A549 (cell line): Measurements from ENCODE around the gene PPY. TPM values are rescaled to one million over a fixed set of nuclear protein-coding genes. Genes with fewer than 3 reads are reported as not detected.
"Not testable (repeated sequence)": the region's sequence is repeated elsewhere in the genome, so short reads cannot be mapped to it uniquely, and the experiment has no call there.

ENCODE experiments used
- ATAC-seq, 2 experiments: fragments of 200-7000 bp in 1 of 2; fragments of >200 bp in 1 of 2; cut with Nextera tagmentation in 1 of 2; cut with Tn5 transposase in 1 of 2; 3 replicates each; pipeline versions ENCODE4 v1.8.0 to v1.9.1; 2018 to 2020; ENCODE audit warnings: mild to moderate bottlenecking in 1 of 2, moderate library complexity in 1 of 2
- CTCF ChIA-PET: fragments of 300-600 bp; sonication (Branson Sonifier 250); formaldehyde crosslinking; extraction: SDS; loops from one replicate; lab custom pipeline; 2021; ENCODE audit warnings: antibody characterized with exemption, inconsistent platforms; lab: Yijun Ruan, JAX
- POLR2A ChIA-PET: fragments of 350-600 bp; formaldehyde crosslinking; extraction: SDS; loops from one replicate; lab custom pipeline; 2021; ENCODE audit warnings: antibody characterized with exemption, inconsistent platforms; lab: Yijun Ruan, JAX
- DNase-seq, 2 experiments: peaks; one replicate each; pipeline versions ENCODE4 v3.0.0 to v3.0.0-alpha.2; 2011 to 2016; ENCODE audit warnings: low read depth in 1 of 2, low spot score in 1 of 2
- FAIRE-seq: peaks from 2 replicates; lab custom pipeline; 2011; peaks lifted over from hg19 to GRCh38; lab: Jason Lieb, UNC
- H3K27ac ChIP-seq, 2 experiments: fragments of >200 bp; sonication (Bioruptor Twin); formaldehyde crosslinking; 3 replicates each; pipeline ENCODE4 v1.5.1; 2016 to 2017
- H3K4me1 ChIP-seq: fragments of >200 bp; sonication (Bioruptor Twin); formaldehyde crosslinking; 3 replicates; pipeline ENCODE4 v1.6.1; 2016
- H3K4me2 ChIP-seq: fragments of >200 bp; sonication (Bioruptor Twin); formaldehyde crosslinking; 3 replicates; pipeline ENCODE4 v1.6.1; 2016
- H3K4me3 ChIP-seq: fragments of >200 bp; sonication (Bioruptor Twin); formaldehyde crosslinking; 3 replicates; pipeline ENCODE4 v1.5.1; 2016
- H3K9me3 ChIP-seq: fragments of >200 bp; sonication (Bioruptor Twin); formaldehyde crosslinking; 3 replicates; pipeline ENCODE4 v1.6.1; 2016
- CBX2 ChIP-seq: fragments of 200-600 bp; sonication (generic); IDR thresholded peaks from 2 replicates; pipeline ENCODE4 v1.6.1; 2016; ENCODE audit warnings: low read depth, mild to moderate bottlenecking, borderline replicate concordance
- CBX8 ChIP-seq: fragments of 200-600 bp; sonication (generic); IDR thresholded peaks from 2 replicates; pipeline ENCODE4 v1.6.1; 2016
- ESRRA ChIP-seq: fragments of 150-350 bp; IDR thresholded peaks from 2 replicates; pipeline ENCODE4 v1.6.1; 2014; ENCODE audit warnings: mild to moderate bottlenecking, low read length, borderline replicate concordance
- HOXA7 ChIP-seq: fragments of 250-450 bp; sonication (Bioruptor Pico); IDR thresholded peaks from 2 replicates; pipeline ENCODE4 v1.5.0; 2020; ENCODE audit warnings: mild to moderate bottlenecking, moderate library complexity
- HOXB13 ChIP-seq: fragments of 250-450 bp; sonication (Bioruptor Pico); IDR thresholded peaks from 2 replicates; pipeline ENCODE4 v1.5.0; 2020; ENCODE audit warnings: low read depth, mild to moderate bottlenecking, moderate library complexity
- JUNB ChIP-seq: fragments of >200 bp; sonication (Bioruptor Twin); formaldehyde crosslinking; IDR thresholded peaks from 2 replicates; pipeline ENCODE4 v1.6.1; 2016
- MAFK ChIP-seq: fragments of 450-650 bp; IDR thresholded peaks from 2 replicates; pipeline ENCODE4 v1.6.1; 2014; ENCODE audit not compliant: partially characterized antibody
- PHF8 ChIP-seq: fragments of 200-600 bp; sonication (generic); IDR thresholded peaks from 2 replicates; pipeline ENCODE4 v1.6.1; 2016; ENCODE audit warnings: low read depth, mild to moderate bottlenecking, antibody characterized with exemption, moderate library complexity, borderline replicate concordance
- POLR2A ChIP-seq: IDR thresholded peaks from 2 replicates; pipeline ENCODE4 v1.6.1; 2012; ENCODE audit warnings: mild to moderate bottlenecking, low read length
- RNF2 ChIP-seq: fragments of 200-600 bp; sonication (generic); IDR thresholded peaks from 2 replicates; pipeline ENCODE4 v1.6.1; 2016; ENCODE audit warnings: low read depth, mild to moderate bottlenecking, antibody characterized with exemption, moderate library complexity, borderline replicate concordance
- ZC3H11A ChIP-seq: fragments of 450-650 bp; IDR thresholded peaks from 2 replicates; pipeline ENCODE4 v1.6.1; 2014; ENCODE audit warnings: antibody characterized with exemption, mild to moderate bottlenecking
- ZSCAN20 ChIP-seq: fragments of 250-450 bp; sonication (Bioruptor Pico); IDR thresholded peaks from 2 replicates; pipeline ENCODE4 v1.8.0; 2022; ENCODE audit warnings: mild to moderate bottlenecking, moderate library complexity
- WGBS: methylation state at CpG from one replicate; pipeline ENCODE4 v1.1.6; 2017; ENCODE audit errors: missing lambda C conversion rate; 5-methylcytosine and 5-hydroxymethylcytosine counted together
- polyA plus RNA-seq, 4 experiments: library from polyadenylated mRNA; depleted of rRNA in 3 of 4; stranded (reverse); fragments of >200 nt; fragmentation: RNase III in 1 of 4; extraction: RNeasy Plus Mini Kit Qiagen cat#74134 plus additional on column Dnase treatment in 1 of 4; gene quantifications; 2 replicates in 3 of 4; 3 replicates in 1 of 4; pipeline ENCODE4 v1.2.3, GENCODE V29; 2011 to 2017
- TF ChIP-seq, protein P1 (sequence below): fragments of >200 bp; sonication (Bioruptor Twin); formaldehyde crosslinking; IDR thresholded peaks from 3 replicates; pipeline ENCODE4 v1.5.1; 2016
- TF ChIP-seq, protein P2 (sequence below): fragments of 150-350 bp; IDR thresholded peaks from 2 replicates; pipeline ENCODE4 v1.6.1; 2014; ENCODE audit warnings: low read depth, mild to moderate bottlenecking, low read length
- TF ChIP-seq, protein P3 (sequence below): IDR thresholded peaks from 2 replicates; pipeline ENCODE4 v1.6.1; 2012

The PPY gene
- polyA plus RNA-seq, 2 of the 4 experiments (the other 2 are of a cell fraction) = not detected

DNA sequence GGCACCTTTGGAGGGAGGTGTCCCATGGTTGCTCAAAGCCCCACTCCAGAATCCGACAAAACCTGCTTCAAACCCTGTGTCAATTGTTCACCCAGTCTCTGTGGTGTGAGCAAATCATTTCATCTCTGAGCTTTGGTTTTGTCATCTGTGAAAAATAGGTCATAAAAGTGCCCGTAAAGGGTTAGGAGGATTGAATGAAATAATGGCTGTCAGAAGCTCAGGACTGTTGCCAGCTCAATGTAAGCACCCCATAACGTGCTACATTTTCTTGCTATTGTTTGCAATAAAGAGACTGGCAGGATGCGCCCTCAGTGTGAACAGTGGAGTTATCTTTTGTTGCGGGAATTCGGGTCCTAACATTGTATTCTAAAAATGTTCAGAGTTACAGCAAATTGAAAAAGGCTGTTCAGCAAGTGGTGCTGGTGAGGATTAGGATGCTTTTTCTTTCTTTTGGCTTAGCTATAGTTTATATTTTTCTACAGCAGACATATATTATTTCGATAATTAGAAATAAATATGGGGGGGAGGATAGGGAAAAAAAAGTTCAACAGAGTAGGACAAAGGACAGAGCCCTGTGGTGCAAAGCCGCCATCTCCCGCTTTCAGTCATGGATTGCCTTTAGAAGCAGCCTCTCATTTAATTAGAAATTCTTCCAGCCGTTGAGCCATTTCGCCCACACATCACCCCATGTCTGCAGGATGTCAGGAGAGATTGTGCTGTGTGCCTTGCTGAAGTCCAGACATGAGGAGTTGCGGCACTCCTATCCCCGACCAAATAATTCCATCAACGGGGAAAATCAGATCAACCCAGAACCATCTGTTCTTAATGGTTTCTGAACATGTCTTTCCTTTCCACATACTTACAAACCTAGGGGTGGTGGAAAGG lies 32.3 kb upstream of the PPY start:
- no peaks in the 10 kb centered on the region for H3K9me3 ChIP-seq
- ChIA-PET POLR2A (no interaction called here), CTCF (interaction anchor here (1.1 to 4.2 kb wide), 6 partner anchors 9 to 133 kb away, joined by 4 to 25 read pairs (median 10); no protein-coding TSS in a partner anchor)
- DNase-seq = no peak
- no peak overlapping the region for H3K27ac ChIP-seq
- FAIRE-seq = no peak
- H3K4me1 ChIP-seq = no peaks in the 10 kb centered on the region
- H3K4me3 ChIP-seq = no peak overlapping the region
- 51% methylated on average over 14 of the region's 14 CpGs for WGBS
- no peak for ATAC-seq
- H3K4me2 ChIP-seq = no peak overlapping the region
- TF ChIP-seq CBX8 = no peak
- TF ChIP-seq ZSCAN20 (CRISPR knock-in tag) = no peak
- TF ChIP-seq ESRRA = no peak
- TF ChIP-seq PHF8 = no peak
- no peak for TF ChIP-seq CBX2
- TF ChIP-seq, protein P1, sequence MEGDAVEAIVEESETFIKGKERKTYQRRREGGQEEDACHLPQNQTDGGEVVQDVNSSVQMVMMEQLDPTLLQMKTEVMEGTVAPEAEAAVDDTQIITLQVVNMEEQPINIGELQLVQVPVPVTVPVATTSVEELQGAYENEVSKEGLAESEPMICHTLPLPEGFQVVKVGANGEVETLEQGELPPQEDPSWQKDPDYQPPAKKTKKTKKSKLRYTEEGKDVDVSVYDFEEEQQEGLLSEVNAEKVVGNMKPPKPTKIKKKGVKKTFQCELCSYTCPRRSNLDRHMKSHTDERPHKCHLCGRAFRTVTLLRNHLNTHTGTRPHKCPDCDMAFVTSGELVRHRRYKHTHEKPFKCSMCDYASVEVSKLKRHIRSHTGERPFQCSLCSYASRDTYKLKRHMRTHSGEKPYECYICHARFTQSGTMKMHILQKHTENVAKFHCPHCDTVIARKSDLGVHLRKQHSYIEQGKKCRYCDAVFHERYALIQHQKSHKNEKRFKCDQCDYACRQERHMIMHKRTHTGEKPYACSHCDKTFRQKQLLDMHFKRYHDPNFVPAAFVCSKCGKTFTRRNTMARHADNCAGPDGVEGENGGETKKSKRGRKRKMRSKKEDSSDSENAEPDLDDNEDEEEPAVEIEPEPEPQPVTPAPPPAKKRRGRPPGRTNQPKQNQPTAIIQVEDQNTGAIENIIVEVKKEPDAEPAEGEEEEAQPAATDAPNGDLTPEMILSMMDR = no peak
- TF ChIP-seq ZC3H11A = no peak
- no peak for TF ChIP-seq HOXA7 (CRISPR knock-in tag)

DNA sequence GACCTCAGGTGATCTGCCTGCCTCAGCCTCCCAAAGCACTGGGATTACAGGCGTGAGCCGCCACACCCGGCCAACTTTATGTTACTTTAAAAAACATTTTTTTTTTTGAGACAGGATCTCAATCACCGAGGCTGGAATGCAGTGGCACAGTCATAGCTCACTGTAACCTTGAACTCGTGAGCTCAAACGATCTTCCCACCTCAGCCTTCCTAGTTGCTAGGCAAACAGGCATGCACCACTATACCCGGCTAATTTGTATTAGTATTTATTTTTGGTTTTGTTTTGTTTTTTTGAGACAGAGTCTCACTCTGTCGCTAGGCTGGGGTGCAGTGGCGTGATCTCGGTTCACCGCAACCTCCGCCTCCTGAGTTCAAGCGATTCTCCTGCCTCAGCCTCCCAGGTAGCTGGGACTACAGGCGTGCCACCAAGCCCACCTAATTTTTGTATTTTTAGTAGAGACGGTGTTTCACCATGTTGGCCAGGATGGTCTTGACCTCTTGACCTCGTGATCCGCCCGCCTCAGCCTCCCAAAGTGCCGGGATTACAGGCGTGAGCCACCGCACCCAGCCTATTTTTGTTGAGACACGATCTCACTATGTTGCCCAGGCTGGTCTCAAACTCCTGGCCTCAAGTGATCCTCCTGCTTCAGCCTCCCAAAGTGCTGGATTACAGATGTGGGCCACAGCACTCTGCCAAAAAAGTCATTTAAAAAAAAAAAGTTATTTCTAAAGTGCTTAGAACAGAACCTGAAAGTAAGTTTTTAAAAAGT lies 30.4 kb upstream of the PPY start:
- FAIRE-seq, H3K4me1 ChIP-seq, H3K4me3 ChIP-seq, H3K27ac ChIP-seq, H3K9me3 ChIP-seq, POLR2A ChIA-PET, H3K4me2 ChIP-seq, ATAC-seq, DNase-seq: not testable (repeated sequence)
- WGBS = 77% methylated on average over 22 of the region's 22 CpGs
- CTCF ChIA-PET = interaction anchor here (1.0 to 7.4 kb wide), 8 partner anchors 10 to 94 kb away, joined by 3 to 38 read pairs (median 12); partner anchors contain the start of gene PPY

- not testable (repeated sequence) for DNase-seq
Observed at GRCh38 chr17:43971436-43971835, 29.2 kb upstream of the PPY start.

GRCh38 chr17:43970366-43970765 lies 28.1 kb upstream of the PPY start:
- no peaks in the 10 kb centered on the region for H3K4me1 ChIP-seq
- 54% methylated on average over 4 of the region's 4 CpGs for WGBS
- H3K4me2 ChIP-seq = no peak overlapping the region
- ATAC-seq = no peak
- FAIRE-seq = no peak
- H3K9me3 ChIP-seq = no peaks in the 10 kb centered on the region
- TF ChIP-seq ZSCAN20 (CRISPR knock-in tag) (no peak), MAFK (no peak), POLR2A (no peak), HOXB13 (CRISPR knock-in tag) (no peak), RNF2 (no peak), CBX8 (no peak), JUNB (no peak)
- TF ChIP-seq, protein P2, sequence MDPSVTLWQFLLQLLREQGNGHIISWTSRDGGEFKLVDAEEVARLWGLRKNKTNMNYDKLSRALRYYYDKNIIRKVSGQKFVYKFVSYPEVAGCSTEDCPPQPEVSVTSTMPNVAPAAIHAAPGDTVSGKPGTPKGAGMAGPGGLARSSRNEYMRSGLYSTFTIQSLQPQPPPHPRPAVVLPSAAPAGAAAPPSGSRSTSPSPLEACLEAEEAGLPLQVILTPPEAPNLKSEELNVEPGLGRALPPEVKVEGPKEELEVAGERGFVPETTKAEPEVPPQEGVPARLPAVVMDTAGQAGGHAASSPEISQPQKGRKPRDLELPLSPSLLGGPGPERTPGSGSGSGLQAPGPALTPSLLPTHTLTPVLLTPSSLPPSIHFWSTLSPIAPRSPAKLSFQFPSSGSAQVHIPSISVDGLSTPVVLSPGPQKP = no peak
- TF ChIP-seq, protein P3, sequence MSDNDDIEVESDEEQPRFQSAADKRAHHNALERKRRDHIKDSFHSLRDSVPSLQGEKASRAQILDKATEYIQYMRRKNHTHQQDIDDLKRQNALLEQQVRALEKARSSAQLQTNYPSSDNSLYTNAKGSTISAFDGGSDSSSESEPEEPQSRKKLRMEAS = no peak
- TF ChIP-seq, all 56 proteins: peak for 0
- DNase-seq = no peak
- ChIA-PET POLR2A (no interaction called here), CTCF (interaction anchor here (0.6 to 7.4 kb wide), 6 partner anchors 9 to 92 kb away, joined by 3 to 38 read pairs (median 4); partner anchors contain the start of gene PPY)
- no peak overlapping the region for H3K27ac ChIP-seq
- H3K4me3 ChIP-seq = no peak overlapping the region

More at GRCh38 chr17:43971436-43971835, 29.2 kb upstream of the PPY start:
- H3K4me1 ChIP-seq, FAIRE-seq, H3K4me3 ChIP-seq, H3K9me3 ChIP-seq, H3K4me2 ChIP-seq, H3K27ac ChIP-seq, ATAC-seq, POLR2A ChIA-PET: not testable (repeated sequence)
- CTCF ChIA-PET = interaction anchor here (1.0 to 7.4 kb wide), 7 partner anchors 10 to 93 kb away, joined by 3 to 38 read pairs (median 4); partner anchors contain the start of gene PPY
- WGBS = 18% methylated on average over 2 of the region's 2 CpGs
